GM12891 (cell line): ENCODE results near the gene MTMR12.

Source experiments
- POLR2AphosphoS5 ChIP-seq: IDR thresholded peaks from 2 replicates; pipeline ENCODE4 v1.6.1; 2011; ENCODE audit warnings: low read depth, low read length, control low read depth
- TAF1 ChIP-seq: IDR thresholded peaks from 2 replicates; pipeline ENCODE4 v1.6.1; 2011; ENCODE audit warnings: low read depth, low read length, control low read depth

GRCh38 chr5:32308946-32309345, 3.8 kb downstream of the MTMR12 start:
- TF ChIP-seq TAF1 (no peak), POLR2AphosphoS5 (no peak)
